Ecto neural progenitor cell (in vitro differentiated cells): ENCODE results near the gene SPATA21.
A peak's percentile ranks its signal among the peaks of the same experiment; 100 is the strongest.

Source experiments
- DNase-seq: peaks from one replicate; pipeline ENCODE4 v3.0.0-alpha.2; 2018; ENCODE audit warnings: low spot score

Gene SPATA21

DNA sequence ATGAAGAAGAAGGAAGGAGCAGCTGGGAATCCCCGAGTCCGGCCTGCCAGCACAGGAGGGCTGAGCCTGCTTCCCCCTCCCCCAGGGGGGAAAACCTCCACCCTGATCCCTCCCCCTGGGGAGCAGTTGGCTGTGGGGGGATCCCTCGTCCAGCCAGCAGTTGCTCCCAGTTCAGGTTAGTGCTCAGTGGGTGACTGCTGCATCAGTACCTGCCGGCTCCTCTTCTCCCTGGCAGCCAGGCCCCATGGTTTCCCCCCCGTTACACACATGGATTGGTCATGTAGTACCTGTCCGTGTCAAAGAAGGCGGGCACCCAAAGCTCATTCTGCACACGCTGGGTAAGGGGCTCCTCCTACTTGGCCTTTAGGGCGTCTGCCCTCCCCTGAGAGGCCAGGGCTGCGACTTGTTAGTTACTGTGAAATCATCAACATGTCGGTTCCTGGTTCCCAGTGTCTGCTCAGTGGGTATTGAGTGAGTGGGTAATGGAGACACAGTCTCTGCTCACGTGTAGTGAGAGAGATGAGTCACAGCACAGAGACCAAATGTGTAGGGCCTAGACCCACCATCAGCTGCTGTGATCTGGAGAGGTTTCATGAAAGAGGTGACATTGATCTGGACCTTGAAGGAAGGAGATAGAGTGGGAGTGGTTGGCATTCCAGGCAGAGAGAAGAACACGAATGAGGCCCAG lies 14.8 kb upstream of the SPATA21 start:
- no peak for DNase-seq

- no peak for DNase-seq
Measured at GRCh38 chr1:16450863-16451481, 13.7 kb upstream of the SPATA21 start.

GRCh38 chr1:16449666-16450065 lies 12.4 kb upstream of the SPATA21 start:
- DNase-seq, result no peak

- no peak for DNase-seq
Measured at GRCh38 chr1:16449065-16449464, 11.8 kb upstream of the SPATA21 start.

DNA sequence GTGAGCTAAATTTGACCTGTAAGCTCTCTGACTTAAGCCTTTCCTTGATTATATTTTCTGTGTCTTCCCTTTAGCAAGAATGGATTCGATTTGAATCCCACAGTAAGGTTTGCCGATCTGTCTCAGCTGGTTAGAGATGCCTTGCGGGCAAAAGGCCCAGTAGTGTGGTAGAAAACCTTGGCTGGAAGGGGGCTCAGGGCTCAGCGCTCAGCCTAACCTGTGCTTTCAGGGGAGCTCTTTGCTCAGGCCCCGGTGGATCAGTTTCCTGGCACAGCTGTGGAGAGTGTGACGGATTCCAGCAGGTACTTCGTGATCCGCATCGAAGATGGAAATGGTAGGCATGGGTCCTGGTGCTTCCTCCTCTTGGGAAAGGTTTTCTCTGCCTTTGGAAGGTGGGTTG lies 10.4 kb upstream of the SPATA21 start:
- DNase-seq, result no peak

- no peak for DNase-seq
Measured at GRCh38 chr1:16446116-16446515, 8.9 kb upstream of the SPATA21 start.

GRCh38 chr1:16445052-16445451 lies 7.8 kb upstream of the SPATA21 start:
- no peak for DNase-seq

DNA sequence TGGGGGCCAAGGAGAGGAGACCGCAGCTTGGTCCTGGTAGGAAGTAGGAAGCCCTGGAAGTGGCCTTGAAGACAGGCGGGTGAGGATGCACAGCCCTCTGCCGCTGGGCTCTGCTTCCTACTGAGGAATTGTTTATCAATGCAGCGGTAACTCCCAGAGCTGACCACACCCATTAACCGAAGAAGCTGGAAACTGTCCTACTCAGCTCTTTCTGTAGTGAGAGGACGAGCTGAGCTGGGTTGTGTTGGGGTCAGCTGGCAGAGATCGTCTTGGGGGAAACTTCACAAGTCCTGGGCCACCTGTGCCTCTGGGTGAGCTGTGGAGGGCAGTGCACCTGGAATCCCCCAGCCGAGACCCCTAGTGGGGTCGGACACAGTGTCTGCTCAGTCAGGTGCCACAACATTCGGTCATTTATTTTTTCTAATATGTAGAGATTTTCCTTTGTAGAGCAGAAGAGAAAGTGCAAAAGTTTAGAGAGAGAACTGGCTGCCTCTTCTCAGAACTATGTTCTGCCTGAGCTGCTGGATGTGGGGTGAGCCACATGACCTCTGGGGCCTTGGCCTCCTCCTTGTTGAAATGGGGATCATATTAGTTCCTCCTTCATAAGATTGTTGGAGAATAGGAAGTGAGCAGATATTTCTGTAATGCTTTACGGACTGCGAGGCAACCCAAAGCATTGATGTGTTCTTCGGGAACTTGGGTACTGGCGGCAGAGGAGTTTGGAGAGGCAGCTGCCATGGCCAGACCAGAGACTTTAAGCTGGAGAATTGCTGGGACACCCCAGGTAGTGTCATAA lies 6.9 kb upstream of the SPATA21 start:
- no peak for DNase-seq

DNA sequence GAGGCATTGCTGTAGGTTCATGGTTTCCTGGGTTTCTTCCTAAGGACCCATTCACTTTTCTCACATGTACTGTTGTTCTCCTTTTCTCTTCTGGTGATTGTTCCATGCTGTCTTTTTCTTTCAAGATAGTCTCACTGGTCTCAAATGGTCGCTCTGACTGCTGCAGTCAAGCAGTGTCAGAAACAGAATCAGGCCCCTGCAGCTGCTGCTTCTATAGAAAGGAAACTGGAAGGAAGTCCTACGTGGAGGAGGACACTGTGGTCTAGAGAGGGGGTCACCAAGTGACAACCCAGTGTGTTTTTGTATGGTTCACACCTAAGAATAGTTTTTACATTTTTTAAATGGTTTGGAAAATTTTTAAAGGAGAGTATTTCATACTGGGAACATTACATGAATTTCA lies 5.7 kb upstream of the SPATA21 start:
- no peak for DNase-seq

- DNase-seq, result no peak
Measured at GRCh38 chr1:16442265-16442664, 5.0 kb upstream of the SPATA21 start.

GRCh38 chr1:16441282-16441665 lies 4.0 kb upstream of the SPATA21 start:
- no peak for DNase-seq

DNA sequence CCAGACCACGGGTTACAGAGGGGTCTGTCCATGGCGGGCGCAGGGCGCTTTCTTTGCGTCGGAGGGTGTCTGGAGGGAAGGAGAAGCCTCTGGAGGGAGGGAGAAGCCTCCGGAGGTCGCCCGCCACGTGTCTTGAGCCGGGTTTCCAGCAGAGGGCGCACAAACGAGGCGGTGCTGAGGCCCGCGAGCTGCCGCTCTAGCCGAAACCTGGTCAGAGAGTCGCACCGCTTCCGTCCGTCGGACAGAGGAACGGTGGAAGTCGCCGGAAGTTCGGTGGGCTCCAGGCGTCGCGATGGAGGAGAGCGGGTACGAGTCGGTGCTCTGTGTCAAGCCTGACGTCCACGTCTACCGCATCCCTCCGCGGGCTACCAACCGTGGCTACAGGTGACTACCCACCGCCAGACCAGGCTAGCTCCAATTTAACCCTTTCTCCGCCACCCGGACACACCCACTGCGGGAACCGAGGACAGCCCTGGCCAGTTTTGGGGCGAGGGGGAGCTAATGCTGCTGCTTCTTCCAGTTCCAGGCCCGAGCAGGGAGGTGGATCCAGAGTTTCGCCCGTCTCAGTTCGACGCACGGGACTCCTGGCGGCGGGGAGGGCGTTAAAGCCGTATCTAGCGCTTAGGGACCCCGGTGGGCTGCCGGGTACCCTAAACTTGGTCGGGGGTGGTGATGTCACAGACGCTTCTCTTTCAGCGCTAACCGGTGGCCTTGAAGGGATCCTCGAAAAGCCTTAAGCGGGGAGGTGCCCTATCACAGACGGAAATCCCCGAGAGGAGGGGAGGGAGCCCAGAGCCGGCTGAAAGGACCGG lies 3.5 kb upstream of the SPATA21 start, which contains the start of gene NECAP2:
TSS of gene NECAP2 (plus strand) at position 255 of the 812 bp plus-strand sequence. CDS start at position 293, 38 bp downstream.
- peak; percentile 97 for DNase-seq

- DNase-seq, result no peak
Measured at GRCh38 chr1:16440131-16440469, 2.9 kb upstream of the SPATA21 start.

- DNase-seq, result no peak
Measured at GRCh38 chr1:16438924-16439323, 1.7 kb upstream of the SPATA21 start.

GRCh38 chr1:16438516-16438915 lies 1.3 kb upstream of the SPATA21 start:
- no peak for DNase-seq

DNA sequence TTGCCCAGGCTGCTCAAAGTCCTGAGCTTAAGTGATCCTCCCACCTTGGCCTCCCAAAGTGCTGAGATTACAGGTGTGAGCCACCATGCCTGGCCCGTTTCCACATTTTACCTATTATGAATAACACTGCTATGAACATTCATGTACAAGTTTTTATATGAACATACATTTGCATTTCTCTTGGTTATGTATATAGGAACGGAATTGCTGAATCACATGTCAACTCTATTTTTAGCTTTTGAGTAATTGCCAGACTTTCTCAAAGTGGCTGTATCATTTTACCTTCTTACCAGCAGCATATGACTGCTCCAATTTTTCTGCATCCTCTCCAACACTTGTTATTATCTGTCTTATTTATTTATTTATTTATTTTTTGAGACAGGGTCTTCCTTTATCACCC lies 2.7 kb downstream of the SPATA21 start:
- DNase-seq, result no peak

- no peak for DNase-seq
Measured at GRCh38 chr1:16434007-16434406, 3.2 kb downstream of the SPATA21 start.

GRCh38 chr1:16433030-16433429 lies 4.2 kb downstream of the SPATA21 start:
- DNase-seq, result no peak

- no peak for DNase-seq
Measured at GRCh38 chr1:16430606-16431005, 6.6 kb downstream of the SPATA21 start.

DNA sequence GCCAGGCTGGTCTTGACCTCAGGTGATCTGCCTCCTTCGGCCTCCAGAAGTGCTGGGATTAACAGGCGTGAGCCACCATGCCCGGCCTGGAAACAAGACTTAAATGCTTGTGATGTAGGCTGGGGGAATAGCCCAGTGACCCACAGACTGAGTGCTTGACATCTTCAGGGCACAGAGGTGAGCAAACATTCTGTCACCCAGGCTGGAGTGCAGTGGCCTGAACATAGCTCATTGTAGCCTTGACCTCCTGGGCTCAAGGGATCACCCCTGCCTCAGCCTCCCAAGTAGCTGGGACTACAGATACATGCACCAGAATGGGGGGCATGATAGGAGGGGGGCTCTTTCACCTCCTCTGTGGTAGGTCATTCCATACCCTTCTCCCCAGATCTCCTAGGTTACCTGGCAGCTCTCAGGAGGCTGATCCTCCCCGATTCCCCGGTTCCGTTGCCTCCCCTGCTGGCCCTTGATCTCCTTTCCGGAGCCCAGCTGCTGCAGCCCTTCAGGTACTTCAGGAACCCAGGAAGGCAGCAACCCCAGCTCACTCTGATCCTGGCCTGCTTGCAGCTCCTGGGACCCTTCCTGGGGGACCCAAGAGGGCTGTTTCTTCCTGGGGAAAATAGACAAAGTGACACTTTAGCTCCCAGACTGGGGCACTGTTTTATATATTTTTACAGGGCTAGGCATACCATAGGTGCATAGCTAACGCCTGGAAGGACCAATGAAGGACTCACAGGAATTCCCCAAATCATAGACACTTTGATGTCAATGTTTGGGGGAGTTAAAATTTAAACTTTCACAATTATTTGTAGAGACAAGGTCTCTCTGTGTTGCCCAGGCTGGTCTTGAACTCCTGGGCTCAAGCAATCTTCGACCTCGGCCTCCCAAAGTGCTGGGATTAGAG lies 11.8 kb downstream of the SPATA21 start:
- DNase-seq, result no peak

DNA sequence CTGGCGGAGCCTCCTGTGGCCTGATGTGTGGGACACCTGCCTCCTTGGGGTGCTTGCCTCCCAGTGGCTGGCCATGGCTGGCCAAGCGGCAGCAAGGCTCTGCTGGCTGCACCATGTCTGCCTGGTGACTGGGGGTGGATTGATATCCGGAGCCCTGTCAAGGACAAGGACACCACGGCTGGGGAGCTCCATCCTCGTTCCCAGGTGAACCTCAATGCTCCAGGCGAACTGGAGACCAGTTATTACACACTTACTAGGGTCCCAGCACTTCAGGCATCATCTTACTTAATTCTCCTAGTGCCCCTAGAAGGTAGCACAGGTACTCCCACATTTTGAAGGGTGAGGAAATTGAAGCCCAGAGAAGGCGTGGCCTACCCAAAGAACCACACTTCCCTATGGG lies 15.2 kb downstream of the SPATA21 start:
- no peak for DNase-seq
